SW 1271 (cell line): ENCODE data around the gene NOTCH1.
A peak's percentile ranks its signal among the peaks of the same experiment; 100 is the strongest.
"Not testable (repeated sequence)": the region's sequence is repeated elsewhere in the genome, so short reads cannot be mapped to it uniquely, and the experiment has no call there.

Experiments
- DNase-seq, 2 experiments: peaks; one replicate each; lab custom pipeline; 2025; lab: John Stamatoyannopoulos, UW

NOTCH1 gene

DNA sequence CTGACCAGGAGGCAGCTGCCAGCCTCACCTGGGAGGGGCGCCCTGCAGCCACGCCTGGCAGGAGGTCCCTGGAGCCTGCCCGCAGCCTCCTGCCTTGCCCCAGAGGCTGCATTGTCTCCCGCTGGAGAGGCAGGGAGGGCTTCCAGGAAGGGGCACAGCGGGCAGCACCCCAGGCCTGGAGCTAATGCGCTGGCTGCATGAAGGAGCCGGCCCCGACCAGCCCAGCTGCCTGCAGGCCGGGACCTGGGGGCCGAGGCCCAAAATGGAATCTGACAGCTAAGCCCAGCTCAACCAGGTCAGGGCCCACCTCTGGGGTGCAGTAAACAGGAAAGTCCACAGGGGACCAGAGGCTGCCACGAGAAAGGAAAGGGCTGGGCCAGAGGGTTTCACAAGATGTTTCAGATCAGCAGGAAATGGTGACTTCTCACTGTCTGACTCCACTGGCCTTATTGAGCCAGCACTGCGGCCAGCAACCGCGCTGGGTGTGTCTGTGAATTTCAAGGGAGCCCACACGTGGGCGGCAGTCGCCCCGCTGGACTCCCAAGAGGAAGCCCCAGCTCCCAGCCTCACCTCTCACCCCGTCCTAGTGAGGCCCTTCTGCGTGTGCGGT is 18.6 kb upstream of the NOTCH1 start:
- peak in 1 of 2 experiments; percentile 24 for DNase-seq

DNA sequence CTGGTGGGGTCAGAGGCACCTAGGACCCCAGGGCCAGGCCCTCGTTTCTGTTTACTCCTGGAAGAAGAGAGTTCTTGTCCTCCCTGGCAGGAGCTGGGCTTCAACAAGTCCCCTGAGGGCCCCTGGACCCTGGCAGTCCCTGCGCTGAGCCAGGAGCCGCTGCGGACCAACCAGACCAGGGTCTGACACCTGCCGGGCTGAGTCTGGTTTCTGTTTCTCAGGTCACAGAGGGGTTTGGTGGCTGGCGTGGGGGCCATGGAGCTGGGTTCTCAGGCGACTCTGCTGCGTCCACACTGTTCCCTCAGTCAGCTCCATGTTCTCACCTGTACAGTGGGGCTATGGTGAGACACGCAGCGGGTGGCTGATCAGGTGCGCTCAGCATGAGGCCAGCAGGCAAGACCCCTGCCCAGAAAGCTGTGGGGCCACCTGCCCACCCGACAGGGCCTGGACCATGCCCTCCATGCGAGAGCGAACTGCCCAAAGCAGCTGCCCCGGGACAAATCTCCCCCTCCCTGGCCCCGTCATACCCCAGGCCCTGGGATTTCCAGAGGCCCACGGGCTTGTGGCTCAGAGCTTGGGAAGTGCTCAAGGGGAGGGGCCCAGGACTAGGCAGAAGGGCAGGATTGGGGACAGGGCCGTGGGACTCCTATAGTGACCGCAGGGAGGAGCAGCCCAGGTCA is 17.9 kb upstream of the NOTCH1 start:
- DNase-seq = no peak

DNA sequence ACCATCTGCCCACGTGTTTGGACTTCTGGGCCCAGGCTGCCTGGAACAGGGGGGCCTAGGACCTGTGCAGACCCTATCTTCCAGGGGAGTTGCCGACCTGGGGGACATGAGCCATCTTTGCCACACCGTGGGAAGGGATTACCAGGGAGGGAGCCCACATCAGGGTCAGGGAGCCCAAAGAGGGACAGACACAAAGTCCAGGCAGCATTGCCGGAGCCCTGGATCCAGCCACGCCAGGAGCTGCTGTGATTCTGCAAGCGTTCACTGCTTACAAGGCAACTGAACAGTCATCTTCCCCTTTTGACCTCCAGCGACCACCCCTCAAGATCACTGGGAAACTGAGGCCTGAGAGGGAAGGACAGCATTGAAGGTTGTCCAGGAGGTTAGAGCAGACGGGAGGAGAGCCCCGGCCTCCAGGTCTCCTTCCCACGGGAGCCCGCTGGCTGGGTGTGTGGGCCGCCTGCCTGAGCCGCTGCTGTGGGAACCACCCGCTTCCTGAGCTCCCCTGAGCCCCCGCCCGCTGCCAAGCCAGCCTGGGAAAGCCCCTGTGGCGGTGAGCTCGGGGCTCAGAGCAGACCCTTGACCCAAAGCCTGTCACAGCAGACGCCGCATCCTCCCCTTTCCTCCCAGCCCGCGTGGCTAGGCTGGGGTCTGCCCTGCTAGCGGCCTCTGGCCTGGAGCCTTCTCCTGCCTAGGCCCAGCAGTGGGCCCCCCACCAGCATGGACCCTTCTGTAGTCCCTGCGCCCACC is 17.1 kb upstream of the NOTCH1 start:
- DNase-seq = no peak

DNA sequence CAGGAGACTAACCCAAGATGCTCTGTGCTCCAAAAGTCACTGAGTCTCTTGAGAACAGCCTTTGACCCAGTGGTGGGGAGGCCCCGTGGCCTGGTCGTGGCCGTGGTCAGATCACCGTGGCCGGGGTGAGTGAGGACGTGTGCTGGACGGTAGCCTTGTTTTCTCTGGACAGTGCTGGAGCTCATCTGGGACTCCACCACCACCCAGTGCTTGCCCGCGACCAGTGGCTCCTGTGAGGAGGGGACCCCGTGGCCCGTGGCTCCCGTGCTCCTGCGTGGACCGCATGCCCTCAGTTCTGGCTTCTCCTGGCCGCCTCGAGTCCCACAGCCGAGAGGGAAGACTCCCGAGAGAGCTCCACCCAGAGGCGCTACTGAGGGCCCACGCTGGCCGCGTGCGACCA is 15.9 kb upstream of the NOTCH1 start:
- DNase-seq = no peak

DNA sequence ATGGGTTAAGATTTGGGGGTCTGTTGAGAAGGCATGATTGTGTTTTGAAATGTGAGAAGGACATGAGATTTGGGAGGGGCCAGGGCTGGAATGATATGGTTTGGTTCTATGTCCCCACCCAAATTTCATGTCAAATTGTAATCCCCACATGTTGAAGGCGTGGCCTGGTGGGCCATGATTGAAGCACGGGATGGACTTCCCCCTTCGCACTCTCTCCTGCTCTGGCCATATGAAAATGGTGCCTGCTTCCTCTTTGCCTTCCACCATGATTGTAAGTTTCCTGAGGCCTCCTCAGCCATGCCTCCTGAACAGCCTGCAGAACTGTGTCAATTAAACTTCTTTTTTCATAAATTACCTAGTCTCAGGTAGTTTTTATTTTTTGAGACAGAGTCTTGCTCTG is 14.7 kb upstream of the NOTCH1 start:
- DNase-seq = no peak

DNA sequence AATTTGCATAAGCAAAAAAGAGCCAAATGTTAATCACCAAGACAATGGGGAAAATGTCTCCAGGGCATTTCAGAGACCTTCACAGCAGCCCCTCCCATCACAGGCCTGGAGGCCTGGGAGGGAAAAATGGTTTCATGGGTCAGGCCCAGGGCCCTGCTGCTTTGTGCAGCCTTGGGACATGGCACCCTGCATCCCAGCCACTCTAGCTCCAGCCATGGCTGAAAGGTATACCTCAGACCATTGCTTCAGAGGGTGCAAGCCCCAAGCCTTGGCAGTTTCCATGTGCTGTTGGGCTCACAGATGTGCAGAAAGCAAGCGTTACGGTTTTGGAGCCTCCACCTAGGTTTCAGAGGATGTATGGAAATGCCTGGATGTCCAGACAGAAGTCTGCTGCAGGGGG is 13.5 kb upstream of the NOTCH1 start:
- DNase-seq = not testable (repeated sequence)

DNA sequence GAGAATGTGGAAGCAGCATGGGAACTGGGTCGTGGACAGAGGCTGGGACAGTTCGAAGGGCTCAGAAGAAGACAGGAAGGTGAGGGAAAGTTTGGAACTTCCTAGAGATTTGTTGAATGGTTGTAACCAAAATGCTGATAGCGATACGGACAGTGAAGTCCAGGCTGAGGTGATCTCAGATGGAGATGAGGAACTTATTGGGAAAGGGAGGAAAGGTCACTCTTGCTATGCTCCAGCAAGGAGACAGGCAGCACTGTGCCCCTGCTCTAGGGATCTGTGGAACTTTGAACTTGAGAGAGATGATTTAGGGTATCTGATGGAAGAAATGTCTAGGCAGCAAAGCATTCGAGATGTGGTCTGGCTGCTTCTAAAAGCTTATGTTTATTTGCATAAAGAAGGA is 13.0 kb upstream of the NOTCH1 start:
- DNase-seq = not testable (repeated sequence)

DNA sequence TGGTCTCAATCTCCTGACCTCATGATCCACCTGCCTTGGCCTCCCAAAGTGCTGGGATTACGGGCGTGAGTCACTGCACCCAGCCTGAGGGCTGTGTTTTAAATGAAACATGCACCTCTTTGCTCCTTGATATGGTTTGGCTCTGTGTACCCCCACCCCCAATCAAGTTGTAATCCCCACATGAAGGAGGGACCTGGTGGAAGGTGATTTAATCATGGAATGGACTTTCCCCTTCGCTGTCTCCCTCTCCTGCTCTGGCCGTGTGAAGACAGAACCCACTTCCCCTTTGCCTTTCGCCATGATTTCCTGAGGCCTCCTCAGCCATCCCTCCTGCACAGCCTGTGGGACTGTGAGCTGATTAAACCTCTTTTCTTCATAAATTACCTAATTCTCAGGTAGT is 12.5 kb upstream of the NOTCH1 start:
- DNase-seq = no peak

DNA sequence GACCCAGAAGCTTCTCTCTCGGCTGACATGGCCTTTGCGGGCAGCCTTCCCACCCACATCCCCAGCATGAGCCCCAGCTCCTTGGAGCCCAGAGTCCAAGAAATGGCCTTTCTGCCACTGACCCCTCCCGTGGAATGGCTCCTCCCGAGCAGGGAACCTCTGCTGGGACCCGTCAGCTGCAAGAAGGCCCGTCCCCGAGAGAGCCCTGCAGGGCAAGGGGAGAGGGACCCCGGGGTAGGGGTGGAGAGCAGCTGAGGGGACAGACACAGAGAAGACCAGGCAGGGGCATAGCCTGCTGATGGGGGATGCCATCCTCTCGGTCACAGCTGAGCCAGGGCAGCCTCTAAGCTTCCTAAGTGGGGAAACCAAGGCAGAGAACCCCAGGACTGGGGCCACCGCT is 11.2 kb upstream of the NOTCH1 start:
- DNase-seq = no peak

DNA sequence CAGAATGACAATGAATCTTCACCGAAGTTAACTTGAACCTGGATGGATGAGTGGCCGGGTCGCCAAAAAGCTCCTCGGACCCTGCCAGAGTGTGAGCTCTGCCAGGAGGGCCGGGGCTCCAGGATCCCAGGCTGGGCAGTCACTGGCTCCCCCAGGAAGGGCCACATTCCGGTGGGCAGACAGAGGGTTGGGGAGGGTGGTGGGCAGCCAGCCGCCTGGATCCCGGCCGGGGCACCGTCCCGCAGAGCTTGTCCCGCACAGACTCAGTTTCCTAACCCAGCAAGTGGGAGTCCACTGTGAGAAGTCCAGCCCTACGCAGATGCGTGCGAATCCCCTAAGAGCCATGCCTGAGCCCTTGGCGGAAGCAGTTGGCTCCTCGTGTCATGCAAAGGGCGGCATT is 10.3 kb upstream of the NOTCH1 start:
- DNase-seq = no peak

DNA sequence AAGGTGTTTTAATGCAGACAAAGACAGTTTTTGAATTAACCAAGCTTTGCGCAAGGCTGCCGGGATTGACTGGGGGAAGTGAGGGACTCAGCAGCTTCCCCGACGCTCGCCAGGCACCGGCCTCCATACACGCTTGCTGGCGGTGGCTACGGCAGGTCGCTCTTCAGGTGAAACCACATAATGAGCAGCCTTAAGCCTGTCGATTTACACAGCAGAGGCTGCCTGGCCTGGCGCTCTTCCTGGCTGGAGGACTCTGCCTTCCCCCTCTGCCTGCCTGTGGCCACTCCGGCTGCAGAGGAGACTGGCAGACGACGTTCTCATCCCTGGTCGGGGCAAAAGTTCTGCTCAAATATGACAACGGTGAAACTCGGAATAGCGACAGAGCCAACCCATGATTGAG is 9.0 kb upstream of the NOTCH1 start:
- no peak for DNase-seq

DNA sequence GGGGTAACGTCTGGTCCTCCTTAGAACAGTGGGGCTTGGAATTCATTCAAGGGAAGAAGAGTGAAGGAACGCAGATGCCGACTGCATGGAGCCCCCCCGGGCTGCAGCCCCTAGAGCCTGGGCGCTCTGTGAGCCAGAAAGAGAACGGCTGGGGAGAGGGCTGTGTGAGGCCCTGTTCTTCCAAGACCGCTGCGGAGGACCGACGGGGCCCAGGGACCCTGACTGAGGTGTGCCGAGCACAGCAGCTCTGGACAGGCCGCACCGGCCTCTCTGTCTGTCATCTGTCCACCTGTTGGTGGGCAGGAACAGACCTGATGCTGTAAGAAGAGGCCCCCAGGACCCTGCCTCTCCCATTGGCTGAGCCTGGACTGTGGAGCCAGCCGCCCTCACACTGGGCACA is 7.7 kb upstream of the NOTCH1 start:
- no peak for DNase-seq

DNA sequence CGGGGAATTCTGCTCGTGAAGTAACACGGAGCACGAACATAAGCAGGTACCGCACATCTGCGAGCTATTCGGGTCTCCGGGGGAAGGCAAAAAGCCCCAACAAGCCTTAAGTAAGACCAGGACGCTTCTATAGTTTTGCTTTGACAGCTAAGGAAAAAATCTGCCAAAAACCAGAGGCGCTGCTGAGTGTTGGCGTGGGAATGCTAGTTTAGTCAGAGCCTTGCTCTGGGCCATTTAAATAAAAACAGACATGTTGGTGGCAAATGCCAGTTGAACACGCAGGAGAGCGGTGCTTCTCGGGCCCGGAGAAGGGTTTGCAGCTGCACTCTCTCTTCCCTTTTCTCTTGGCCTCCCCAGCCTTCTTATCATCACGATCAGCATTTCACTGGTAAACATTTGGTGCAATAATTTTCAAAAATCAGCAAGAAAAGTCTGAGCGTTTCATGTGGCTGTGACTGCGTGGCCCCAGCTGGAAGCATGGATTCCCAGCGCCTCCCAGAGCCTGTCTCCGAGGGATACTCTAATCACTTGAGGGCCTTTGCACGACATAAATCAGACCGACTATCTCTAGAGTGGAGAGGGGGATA is 6.4 kb upstream of the NOTCH1 start:
- no peak for DNase-seq

DNA sequence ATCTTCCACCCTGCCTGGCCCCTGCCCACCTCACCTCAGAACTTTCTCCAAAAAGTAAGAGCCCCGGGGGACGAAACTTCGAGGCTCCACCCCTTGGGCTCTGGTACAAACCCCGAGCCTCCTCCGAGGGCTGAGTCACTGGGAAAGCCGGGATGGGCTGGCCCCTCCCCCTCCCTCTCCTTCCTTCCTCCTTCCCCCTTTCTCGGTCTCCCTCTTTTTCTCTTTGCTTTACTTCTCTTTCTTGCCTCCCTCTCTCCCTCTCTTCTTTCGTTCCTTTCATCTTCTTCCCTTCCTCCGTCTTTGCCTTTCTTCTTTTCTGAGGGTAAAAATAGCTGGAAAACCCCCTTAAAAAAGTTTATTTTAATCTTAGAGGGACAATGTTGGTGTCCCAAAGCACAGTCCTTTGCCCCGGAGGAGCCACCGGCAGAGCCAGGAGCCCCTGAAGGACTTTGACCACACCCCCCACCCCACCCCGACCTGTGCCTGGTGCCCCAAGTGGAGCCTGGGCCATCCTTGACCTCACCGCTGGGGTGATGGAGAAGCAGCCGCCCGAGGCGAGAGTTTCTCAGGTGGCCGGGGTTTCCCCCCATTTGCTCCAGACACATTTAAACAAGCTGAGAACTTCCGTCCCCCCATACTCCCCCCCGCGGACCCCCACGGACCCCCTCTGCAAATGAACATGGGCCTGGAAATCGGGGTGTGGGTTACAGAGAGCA is 5.7 kb upstream of the NOTCH1 start:
- no peak for DNase-seq

DNA sequence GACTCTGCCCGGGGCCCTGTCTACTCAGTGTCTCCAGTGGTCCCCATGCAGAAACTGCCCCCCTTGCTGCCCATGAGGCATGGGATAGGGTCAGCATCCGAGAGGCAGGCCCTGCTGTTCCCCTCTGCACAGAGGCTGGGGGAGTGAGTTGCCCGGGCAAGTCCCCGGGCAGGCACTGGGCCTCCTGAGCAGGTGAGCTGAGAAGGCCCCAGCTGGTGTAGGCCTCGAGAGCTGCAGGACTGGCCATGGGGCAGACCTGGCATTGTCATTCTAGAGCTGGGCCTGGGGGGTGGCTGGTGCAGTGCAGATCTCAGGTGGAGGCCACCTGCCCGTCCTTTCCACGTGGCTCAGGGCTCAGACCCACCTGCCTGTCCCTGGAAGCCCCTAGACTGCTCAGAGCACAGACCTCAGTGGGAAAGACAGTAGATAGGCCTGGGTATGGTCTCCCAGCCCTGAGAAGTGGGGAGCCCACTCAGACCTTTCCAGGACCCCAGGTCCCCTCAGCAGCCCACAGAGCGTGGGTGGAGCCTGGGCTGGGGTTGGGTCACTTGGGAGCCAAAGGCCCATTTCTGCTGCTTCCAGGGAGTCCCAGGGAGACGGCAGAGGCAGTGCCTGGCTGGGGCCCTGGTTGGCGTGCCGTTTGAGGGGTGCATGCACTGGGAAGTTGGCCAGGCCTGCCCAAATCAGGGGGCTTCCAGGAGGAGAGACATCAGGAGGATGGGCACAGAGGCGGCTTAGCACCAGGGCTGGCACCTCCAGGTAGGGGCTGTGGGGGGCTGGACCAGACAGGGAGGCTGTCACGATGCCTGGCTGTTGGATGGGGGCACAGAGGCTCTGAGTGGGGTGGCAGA is 4.8 kb upstream of the NOTCH1 start:
- DNase-seq = no peak

DNA sequence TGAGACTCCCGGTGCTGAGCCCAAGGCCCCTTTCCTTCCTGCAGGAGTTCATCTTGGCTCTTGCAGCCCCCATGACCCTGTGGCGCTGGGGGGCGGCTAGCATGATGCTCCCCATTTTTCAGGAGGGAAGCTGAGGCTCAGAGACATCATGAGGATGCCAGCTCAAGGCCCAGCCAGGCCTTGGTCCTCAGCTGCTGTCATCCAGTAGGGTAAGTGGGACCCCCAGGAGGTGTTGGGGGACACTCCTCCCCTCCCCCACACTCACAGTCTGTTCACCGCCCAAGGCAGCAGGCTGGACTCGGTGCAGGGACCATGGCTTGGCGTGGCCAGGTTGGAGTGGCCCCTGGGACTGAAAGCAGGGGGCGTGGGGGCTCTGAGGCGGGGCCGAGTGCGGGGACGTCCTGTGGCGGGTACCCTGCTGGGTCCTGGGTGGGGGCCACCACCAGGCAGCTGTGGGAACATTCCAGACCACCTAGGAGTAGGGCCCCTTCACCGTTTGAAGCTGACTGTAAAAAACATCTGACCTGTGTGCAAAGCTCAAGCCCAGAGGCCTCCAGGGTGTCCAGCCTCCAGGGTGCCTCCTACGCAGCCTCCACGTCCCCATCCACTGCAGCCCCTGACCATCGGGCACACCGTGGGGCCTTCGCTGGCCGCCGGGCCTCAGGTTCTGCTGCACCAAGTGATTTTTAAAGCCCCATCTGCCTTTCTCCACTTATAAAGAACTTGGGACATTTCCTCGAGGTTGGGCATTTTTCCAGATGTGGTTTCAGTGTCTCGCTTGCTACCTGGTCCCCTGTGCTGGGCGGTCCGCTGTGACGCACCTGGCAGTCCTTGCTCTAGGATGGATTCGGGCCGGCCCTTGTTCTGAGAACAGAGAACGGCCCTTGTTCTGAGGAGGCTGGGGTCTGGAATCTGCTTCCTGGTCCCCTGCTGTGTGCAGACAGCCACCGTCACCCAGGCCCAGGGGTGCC is 3.4 kb upstream of the NOTCH1 start:
- no peak for DNase-seq

DNA sequence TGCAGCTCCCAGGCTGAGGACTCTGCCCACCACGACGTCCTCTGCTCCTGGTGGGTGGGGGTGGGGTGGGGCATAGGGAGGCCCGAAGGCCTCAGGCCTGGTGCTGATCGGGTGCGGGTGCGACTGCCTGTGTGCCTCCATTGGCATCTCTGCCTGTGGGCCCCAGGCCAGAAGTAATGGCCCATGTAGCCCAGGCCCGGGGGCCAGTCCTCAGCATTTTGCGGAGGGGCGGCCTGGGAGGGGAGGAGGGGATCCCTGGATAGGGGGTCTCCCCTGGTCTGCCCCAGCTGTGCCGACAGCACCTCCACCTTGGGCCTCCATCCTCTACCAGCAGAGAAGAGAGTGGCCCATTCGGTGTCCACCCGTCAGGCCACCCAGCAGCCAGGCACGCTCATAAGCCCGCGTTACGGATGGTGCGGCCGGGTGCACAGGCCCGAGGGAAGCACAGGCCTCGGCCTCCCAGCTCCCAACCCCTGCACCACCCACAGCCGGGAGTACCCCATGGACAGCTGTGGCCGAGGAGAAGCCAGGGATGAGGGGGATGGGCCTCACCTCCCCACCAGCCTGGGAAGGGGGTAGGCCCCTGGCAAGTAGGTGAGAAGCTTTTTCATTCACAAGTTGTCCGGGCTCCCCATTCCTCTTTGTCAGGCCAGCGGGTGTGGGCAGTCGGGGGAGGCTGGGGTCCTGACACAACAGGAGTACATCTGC is 1.8 kb upstream of the NOTCH1 start:
- no peak for DNase-seq

DNA sequence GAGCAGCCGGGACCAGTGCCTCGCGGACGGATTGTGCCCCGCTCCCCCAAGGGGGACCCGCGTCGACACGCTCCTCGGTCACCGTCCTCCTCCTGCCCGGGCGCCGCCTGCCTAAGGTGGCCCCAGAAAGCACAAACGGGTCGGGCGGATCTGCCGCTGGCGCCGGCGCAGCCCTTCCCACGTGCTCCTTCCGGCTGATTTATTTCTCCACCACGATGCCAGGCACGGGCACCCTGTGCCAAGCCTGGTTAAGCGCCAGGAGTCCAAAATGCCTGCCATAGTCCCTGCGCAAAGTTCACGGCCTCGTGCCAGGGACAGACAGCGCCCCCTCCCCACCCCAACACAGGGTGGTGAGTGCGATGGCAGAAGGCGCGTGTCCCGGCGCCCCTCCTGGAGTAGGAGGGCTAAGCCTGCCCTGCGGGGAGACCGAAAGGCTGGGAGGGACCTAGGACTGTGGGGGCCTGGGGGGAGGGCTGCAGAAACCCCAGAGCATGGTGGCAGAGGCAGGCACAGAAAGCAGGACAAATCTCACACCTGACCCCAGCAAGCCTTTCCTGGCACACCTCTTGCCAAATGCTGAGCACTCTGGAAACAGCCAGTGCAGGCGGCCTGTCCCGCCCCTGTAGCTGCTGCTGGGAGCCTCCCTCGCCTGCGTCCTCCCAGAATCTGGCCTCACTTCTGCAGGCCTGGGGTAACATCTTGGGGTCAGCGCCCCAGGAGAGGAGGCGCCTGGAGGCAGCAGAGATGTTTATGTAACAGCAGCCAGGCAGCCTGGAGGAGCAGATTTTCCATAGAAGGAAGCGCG is 1.1 kb upstream of the NOTCH1 start:
- peak in 1 of 2 experiments; percentile 38 for DNase-seq

DNA sequence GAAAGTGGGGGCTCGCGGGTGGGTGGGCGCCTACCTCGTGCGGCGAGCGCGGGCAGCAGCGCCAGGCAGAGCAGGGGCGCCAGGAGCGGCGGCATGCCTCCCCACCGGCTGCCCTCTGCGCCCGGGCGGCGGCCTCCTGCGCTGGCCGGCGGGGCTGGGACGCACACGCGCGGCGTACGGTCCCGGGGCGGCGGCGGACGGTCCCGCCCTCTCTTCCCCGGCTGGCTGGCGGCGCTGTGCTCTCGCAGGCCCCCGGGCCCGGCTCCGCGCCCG is 220 bp downstream of the NOTCH1 start:
- DNase-seq = no peak
